Astrocyte (in vitro differentiated cells and primary cell): Measurements from ENCODE around the gene RHOT1.
"Not testable (repeated sequence)": the region's sequence is repeated elsewhere in the genome, so short reads cannot be mapped to it uniquely, and the experiment has no call there.

ENCODE experiments used
- EZH2 ChIP-seq: IDR thresholded peaks from 2 replicates; pipeline ENCODE4 v1.6.1; 2012; ENCODE audit warnings: mild to moderate bottlenecking, low read length, inconsistent platforms; ENCODE audit not compliant: insufficient read depth
- TF ChIP-seq, protein P1 (sequence below): IDR thresholded peaks from 2 replicates; pipeline ENCODE4 v1.5.1; 2011; ENCODE audit warnings: low read depth, mild to moderate bottlenecking, inconsistent platforms, low read length, moderate library complexity; ENCODE audit not compliant: insufficient read depth

DNA sequence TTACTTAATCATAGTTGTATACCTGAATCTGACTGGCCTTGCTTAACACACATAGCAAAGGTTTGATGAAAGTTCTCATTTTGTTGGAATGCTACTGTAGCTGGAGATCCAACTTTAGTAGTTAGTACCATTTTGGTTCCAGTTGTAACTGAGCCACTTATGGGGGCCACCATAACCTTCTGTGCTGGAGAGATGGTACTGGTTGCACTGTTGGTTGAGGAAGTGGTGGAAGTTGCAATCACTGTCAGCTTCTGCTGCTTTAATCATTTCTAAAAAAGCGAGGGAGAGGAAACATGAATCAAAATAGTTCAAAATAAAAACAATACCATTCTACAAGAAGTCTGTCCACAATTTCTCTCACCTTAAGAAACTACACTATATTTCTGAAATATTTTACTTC, 35.1 kb upstream of the RHOT1 start:
- TF ChIP-seq, protein P1, sequence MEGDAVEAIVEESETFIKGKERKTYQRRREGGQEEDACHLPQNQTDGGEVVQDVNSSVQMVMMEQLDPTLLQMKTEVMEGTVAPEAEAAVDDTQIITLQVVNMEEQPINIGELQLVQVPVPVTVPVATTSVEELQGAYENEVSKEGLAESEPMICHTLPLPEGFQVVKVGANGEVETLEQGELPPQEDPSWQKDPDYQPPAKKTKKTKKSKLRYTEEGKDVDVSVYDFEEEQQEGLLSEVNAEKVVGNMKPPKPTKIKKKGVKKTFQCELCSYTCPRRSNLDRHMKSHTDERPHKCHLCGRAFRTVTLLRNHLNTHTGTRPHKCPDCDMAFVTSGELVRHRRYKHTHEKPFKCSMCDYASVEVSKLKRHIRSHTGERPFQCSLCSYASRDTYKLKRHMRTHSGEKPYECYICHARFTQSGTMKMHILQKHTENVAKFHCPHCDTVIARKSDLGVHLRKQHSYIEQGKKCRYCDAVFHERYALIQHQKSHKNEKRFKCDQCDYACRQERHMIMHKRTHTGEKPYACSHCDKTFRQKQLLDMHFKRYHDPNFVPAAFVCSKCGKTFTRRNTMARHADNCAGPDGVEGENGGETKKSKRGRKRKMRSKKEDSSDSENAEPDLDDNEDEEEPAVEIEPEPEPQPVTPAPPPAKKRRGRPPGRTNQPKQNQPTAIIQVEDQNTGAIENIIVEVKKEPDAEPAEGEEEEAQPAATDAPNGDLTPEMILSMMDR, result not testable (repeated sequence)
- not testable (repeated sequence) for TF ChIP-seq EZH2
